HFF-Myc (cell line): Measurements from ENCODE around the gene ABCA13.

ENCODE experiments used
- DNase-seq: peaks from one replicate; pipeline ENCODE4 v3.0.0-alpha.2; 2011; ENCODE audit warnings: low read depth; ENCODE audit errors: extremely low read depth
- H3K4me3 ChIP-seq: replicated peaks from 2 replicates; pipeline ENCODE4 v1.5.1; 2011; ENCODE audit warnings: low read depth, mild to moderate bottlenecking, control low read depth, low read length
- TF ChIP-seq, protein P1 (sequence below): IDR thresholded peaks from 2 replicates; pipeline ENCODE4 v1.5.1; 2012; ENCODE audit warnings: mild to moderate bottlenecking, low read depth, low read length, control low read depth; ENCODE audit errors: missing control alignments

The ABCA13 gene

DNA sequence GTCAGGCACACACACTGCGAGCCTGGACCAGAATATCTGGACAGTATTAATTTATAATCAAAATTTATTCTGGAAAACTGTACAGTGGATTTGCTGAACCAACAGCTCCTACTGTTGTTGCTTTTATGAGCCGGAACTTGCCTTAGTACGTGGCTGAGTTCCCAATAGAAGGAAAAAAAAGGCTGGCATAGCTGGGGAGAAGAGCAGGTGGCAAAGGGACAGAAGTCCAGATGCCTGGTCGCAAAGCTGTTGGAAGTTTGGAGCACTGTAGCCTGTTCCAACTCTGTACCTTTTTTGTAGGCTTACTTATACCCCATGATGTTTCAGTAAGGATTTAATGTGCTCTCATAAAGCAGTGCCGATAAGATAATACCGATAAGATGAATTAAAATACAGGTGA lies 333.8 kb downstream of the ABCA13 start:
- no peak for DNase-seq
- TF ChIP-seq, protein P1, sequence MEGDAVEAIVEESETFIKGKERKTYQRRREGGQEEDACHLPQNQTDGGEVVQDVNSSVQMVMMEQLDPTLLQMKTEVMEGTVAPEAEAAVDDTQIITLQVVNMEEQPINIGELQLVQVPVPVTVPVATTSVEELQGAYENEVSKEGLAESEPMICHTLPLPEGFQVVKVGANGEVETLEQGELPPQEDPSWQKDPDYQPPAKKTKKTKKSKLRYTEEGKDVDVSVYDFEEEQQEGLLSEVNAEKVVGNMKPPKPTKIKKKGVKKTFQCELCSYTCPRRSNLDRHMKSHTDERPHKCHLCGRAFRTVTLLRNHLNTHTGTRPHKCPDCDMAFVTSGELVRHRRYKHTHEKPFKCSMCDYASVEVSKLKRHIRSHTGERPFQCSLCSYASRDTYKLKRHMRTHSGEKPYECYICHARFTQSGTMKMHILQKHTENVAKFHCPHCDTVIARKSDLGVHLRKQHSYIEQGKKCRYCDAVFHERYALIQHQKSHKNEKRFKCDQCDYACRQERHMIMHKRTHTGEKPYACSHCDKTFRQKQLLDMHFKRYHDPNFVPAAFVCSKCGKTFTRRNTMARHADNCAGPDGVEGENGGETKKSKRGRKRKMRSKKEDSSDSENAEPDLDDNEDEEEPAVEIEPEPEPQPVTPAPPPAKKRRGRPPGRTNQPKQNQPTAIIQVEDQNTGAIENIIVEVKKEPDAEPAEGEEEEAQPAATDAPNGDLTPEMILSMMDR, result no peak
- no peak overlapping the region for H3K4me3 ChIP-seq

DNA sequence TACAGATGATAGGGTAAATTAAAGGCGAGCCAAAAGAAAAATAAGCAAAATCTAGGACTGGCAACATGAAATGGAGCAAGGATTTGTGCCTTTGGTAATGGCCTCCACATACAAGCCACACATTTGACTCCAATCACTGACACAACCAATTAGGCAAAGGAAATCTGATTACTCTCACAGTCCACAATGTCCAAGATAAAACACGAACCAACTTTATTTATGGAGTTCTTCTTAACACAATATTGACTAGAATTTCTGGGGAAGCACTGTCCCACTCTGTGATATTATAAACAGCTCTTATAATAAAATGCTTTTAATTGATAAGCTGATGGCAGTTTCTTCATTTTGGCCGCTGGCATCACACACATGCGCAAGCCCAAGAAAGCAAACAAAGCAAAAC lies 334.2 kb downstream of the ABCA13 start:
- no peak for DNase-seq
- H3K4me3 ChIP-seq, result no peak overlapping the region
- TF ChIP-seq, protein P1, result no peak

DNA sequence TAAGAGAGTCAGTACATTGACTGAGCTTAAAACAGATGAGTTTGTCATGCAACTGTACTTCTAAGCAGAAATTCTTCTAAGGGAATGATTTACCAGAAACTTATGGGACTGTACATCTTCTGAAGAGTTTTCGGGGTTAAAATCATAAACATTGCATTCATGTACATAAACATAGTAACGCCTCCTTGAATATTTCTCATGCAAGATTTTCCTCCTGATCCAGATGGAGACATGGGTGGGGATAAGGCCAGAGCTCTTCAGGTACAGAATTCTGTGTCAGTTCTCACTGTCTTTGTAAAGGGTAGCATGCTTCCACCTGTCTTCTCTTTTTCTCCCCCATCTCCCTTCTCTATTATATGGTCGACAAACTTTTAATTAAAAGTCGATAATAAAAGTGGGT lies 335.3 kb downstream of the ABCA13 start:
- TF ChIP-seq, protein P1, result no peak
- no peak for DNase-seq
- H3K4me3 ChIP-seq, result no peak overlapping the region

DNA sequence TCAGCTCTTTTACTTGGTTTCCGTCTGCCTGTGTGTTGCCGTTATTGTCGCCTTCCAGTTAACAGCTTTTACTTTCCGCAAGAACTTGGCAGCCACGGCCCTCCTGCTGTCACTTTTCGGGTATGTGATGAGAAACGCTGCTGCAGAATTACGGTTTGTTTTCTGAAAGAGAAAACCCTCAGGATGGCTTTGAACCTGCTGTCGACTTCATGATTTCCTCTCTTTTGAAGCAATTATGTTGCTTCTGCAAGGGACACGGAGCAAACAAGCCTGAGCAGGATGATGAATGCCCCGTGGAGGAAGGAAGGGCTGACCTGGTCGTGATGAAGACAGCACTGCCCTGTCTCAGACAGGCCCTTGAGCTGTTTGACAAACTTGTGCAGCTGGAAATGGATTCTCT lies 339.8 kb downstream of the ABCA13 start:
- TF ChIP-seq, protein P1, result no peak
- DNase-seq, result no peak
- H3K4me3 ChIP-seq, result no peak overlapping the region

DNA sequence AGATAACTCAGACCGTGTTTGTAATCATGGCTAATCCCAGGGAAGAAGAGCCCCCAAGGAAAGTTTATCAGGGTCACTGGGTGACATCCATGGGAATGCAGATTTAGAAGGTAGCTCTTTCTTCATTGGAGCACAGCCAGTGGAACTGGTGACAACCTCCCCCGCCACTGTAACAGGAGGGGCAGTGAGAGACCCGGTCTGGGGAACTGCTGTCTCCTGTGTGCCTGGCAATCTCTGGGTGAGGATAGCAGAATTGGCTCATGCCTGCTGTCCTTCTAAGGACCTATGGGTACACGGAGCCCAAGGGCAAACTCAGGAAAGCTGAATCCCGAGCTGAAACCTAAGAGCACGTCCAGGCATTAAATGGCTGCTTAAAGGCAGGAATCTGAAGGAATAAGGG lies 341.6 kb downstream of the ABCA13 start:
- H3K4me3 ChIP-seq, result no peak overlapping the region
- no peak for DNase-seq
- TF ChIP-seq, protein P1, result no peak

DNA sequence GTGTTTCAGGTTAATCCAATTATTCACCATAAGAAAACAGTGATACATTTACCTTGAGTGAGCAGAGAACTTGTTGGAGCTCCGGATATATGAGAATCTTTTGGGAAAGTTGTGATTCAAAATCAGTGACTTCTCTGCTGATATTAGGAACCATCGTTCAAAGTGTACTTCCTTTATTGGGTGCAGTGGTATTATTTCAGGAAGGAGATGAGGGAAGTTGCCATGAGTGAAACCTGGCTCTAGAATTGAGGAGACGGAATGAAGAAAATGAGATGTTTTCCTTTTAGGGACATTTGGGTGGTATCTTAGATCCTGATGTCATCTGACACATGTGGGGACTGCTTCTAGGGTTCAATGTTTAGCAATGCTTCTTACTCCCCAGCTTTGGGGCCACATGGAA lies 343.9 kb downstream of the ABCA13 start:
- TF ChIP-seq, protein P1, result no peak
- no peak for DNase-seq
- H3K4me3 ChIP-seq, result no peak overlapping the region

DNA sequence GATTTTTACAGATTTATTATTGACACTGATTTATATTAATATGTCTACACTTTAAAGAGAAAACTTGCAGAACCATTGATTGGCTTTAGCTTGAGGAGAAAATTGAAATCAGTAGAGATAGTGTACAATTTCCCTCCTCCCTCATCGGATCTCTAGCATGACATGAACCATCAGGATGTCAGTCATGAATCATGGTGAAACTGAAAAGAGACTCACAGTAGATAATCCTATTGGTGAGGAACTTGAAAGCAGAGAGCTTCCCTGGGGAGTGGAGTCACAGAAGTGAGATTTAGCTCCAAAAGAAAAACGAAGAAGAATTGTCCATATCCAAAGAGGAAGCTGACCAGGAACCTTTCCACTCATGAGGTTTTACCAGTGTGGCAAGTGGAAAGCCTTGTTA lies 346.8 kb downstream of the ABCA13 start:
- TF ChIP-seq, protein P1, result no peak
- H3K4me3 ChIP-seq, result no peak overlapping the region
- no peak for DNase-seq
